ENCODE results near the gene ARAP1.

- TF ChIP-seq CTCF (IDR thresholded peaks at IDR 0.05) (no peak), EZH2phosphoT487 (IDR thresholded peaks at IDR 0.05) (no peak), EZH2 (IDR thresholded peaks at IDR 0.05) (no peak)
These were observed 69.9 kb downstream of the ARAP1 start for GRCh38 chr11:72682238-72682857.
